ENCODE measurements around the gene OR2T4. TPM values are rescaled to one million over a fixed set of nuclear protein-coding genes. Genes with fewer than 3 reads are reported as not detected.

Gene OR2T4
- total RNA-seq, 1 donor from 2014 or later = not detected

- H3K27ac Mint-ChIP-seq (ENCODE audit: unreplicated experiment) = no peak overlapping the region
- H3K27me3 Mint-ChIP-seq (ENCODE audit: low read depth) = no peaks in the 10 kb centered on the region
- no peak for TF ChIP-seq CTCF (conservative IDR thresholded peaks at IDR 0.05)
- DNase-seq (ENCODE audit: low read depth, low spot score) = no peak
- H3K36me3 Mint-ChIP-seq (ENCODE audit: low read depth) = peaks cover 4% of the 10 kb centered on the region
- peaks cover 8% of the 10 kb centered on the region for H3K9me3 Mint-ChIP-seq
- no peaks in the 10 kb centered on the region for H3K4me1 Mint-ChIP-seq
- no peak overlapping the region for H3K4me3 Mint-ChIP-seq
Observed at GRCh38 chr1:248380854-248381253, 19.4 kb downstream of the OR2T4 start.

- Mint-ChIP-seq H3K9me3 (peaks cover 26% of the 10 kb centered on the region), H3K4me3 (no peak overlapping the region), H3K27me3 (ENCODE audit: low read depth) (no peaks in the 10 kb centered on the region), H3K4me1 (no peaks in the 10 kb centered on the region), H3K27ac (ENCODE audit: unreplicated experiment) (no peak overlapping the region), H3K36me3 (ENCODE audit: low read depth) (peaks cover 4% of the 10 kb centered on the region)
- TF ChIP-seq CTCF (conservative IDR thresholded peaks at IDR 0.05) = no peak
- no peak for DNase-seq (ENCODE audit: low read depth, low spot score)
Observed at GRCh38 chr1:248388426-248388825, 27.0 kb downstream of the OR2T4 start.

GRCh38 chr1:248393050-248393449, 31.6 kb downstream of the OR2T4 start:
- peaks cover 29% of the 10 kb centered on the region for H3K9me3 Mint-ChIP-seq
- no peak overlapping the region for H3K4me3 Mint-ChIP-seq

GRCh38 chr1:248402748-248403147, 41.3 kb downstream of the OR2T4 start, which contains the start of gene OR2T1:
OR2T1 (plus strand) TSS chr1:248403048; CDS start chr1:248406148, 3,100 bp downstream.
- no peak within 1 kb of the TSS for H3K27ac Mint-ChIP-seq (ENCODE audit: unreplicated experiment)
- peaks cover 8% of the 10 kb centered on the region for H3K36me3 Mint-ChIP-seq (ENCODE audit: low read depth)
- H3K9me3 Mint-ChIP-seq = peaks cover 21% of the 10 kb centered on the region
- no peak for DNase-seq (ENCODE audit: low read depth, low spot score)
- no peaks in the 10 kb centered on the region for H3K27me3 Mint-ChIP-seq (ENCODE audit: low read depth)
- no peaks in the 10 kb centered on the region for H3K4me1 Mint-ChIP-seq
- no peak within 1 kb of the TSS for H3K4me3 Mint-ChIP-seq
- no peak for TF ChIP-seq CTCF (conservative IDR thresholded peaks at IDR 0.05)

More at GRCh38 chr1:248393050-248393449, 31.6 kb downstream of the OR2T4 start:
- no peak overlapping the region for H3K27ac Mint-ChIP-seq (ENCODE audit: unreplicated experiment)
- H3K27me3 Mint-ChIP-seq (ENCODE audit: low read depth) = no peaks in the 10 kb centered on the region
- H3K4me1 Mint-ChIP-seq = no peaks in the 10 kb centered on the region
- peaks cover 6% of the 10 kb centered on the region for H3K36me3 Mint-ChIP-seq (ENCODE audit: low read depth)
- no peak for DNase-seq (ENCODE audit: low read depth, low spot score)
- TF ChIP-seq CTCF (conservative IDR thresholded peaks at IDR 0.05) = no peak

- peaks cover 21% of the 10 kb centered on the region for H3K9me3 Mint-ChIP-seq
- no peak overlapping the region for H3K4me3 Mint-ChIP-seq
- TF ChIP-seq CTCF (conservative IDR thresholded peaks at IDR 0.05) = no peak
- peaks cover 8% of the 10 kb centered on the region for H3K36me3 Mint-ChIP-seq (ENCODE audit: low read depth)
- no peaks in the 10 kb centered on the region for H3K4me1 Mint-ChIP-seq
- DNase-seq (ENCODE audit: low read depth, low spot score) = no peak
- no peak overlapping the region for H3K27ac Mint-ChIP-seq (ENCODE audit: unreplicated experiment)
- no peaks in the 10 kb centered on the region for H3K27me3 Mint-ChIP-seq (ENCODE audit: low read depth)
Observed at GRCh38 chr1:248404024-248404423, 42.6 kb downstream of the OR2T4 start.

Data from neural crest cell (in vitro differentiated cells).